Liver (tissue), 9 donors: Measurements from ENCODE around the gene DRG2. TPM values are rescaled to one million over a fixed set of nuclear protein-coding genes. Genes with fewer than 3 reads are reported as not detected.

Source experiments
- DNase-seq: peaks from one replicate; pipeline ENCODE4 v3.0.0-alpha.2; 2017; ENCODE audit warnings: low spot score
- H3K27ac ChIP-seq, 2 donors: one replicate each; pipeline ENCODE4 v1.7.0; 2013; ENCODE audit warnings: inconsistent platforms in 2 of 2, low read length in 2 of 2, control low read depth in 1 of 2, low read depth in 1 of 2, mild to moderate bottlenecking in 1 of 2
- H3K27me3 ChIP-seq, 4 donors: one replicate each; pipeline versions ENCODE4 v1.6.1 to v1.7.0; 2013; ENCODE audit warnings: low read length in 3 of 4, inconsistent platforms in 1 of 4, mild to moderate bottlenecking in 1 of 4, moderate library complexity in 1 of 4; ENCODE audit not compliant: control insufficient read depth in 4 of 4, insufficient read depth in 4 of 4
- H3K36me3 ChIP-seq, 4 donors: one replicate each; pipeline versions ENCODE4 v1.6.1 to v1.7.0; 2013; ENCODE audit warnings: low read length in 3 of 4, mild to moderate bottlenecking in 3 of 4, low read depth in 1 of 4, moderate library complexity in 1 of 4; ENCODE audit not compliant: control insufficient read depth in 4 of 4, insufficient read depth in 3 of 4
- H3K4me1 ChIP-seq, 4 donors: one replicate each; pipeline versions ENCODE4 v1.6.1 to v1.7.0; 2013; ENCODE audit warnings: low read length in 3 of 4, mild to moderate bottlenecking in 3 of 4, moderate library complexity in 1 of 4; ENCODE audit not compliant: control insufficient read depth in 4 of 4, insufficient read depth in 4 of 4
- H3K4me3 ChIP-seq, 3 donors: one replicate each; pipeline versions ENCODE4 v1.6.1 to v1.7.0; 2013; ENCODE audit warnings: low read length in 3 of 3, control low read depth in 1 of 3, low read depth in 1 of 3, mild to moderate bottlenecking in 1 of 3
- H3K9ac ChIP-seq, 2 donors: one replicate each; pipeline ENCODE4 v1.7.0; 2013; ENCODE audit warnings: low read length in 2 of 2, mild to moderate bottlenecking in 2 of 2, moderate library complexity in 2 of 2, control low read depth in 1 of 2, low read depth in 1 of 2
- H3K9me3 ChIP-seq, 4 donors: one replicate each; pipeline versions ENCODE4 v1.6.1 to v1.7.0; 2013; ENCODE audit warnings: low read length in 3 of 4; ENCODE audit not compliant: control insufficient read depth in 4 of 4
- ATF3 ChIP-seq: IDR thresholded peaks from 2 replicates; pipeline ENCODE4 v1.6.1; 2016; ENCODE audit warnings: antibody characterized with exemption
- CTCF ChIP-seq: fragments of 150-350 bp; IDR thresholded peaks from 2 replicates; pipeline ENCODE4 v1.5.1; 2017; ENCODE audit warnings: improper control_type of control experiment, low read depth, low read length; ENCODE audit not compliant: missing input control
- EGR1 ChIP-seq, 2 donors: IDR thresholded peaks; 2 replicates each; pipeline ENCODE4 v1.6.1; 2016 to 2018; ENCODE audit warnings: antibody characterized with exemption in 2 of 2, low read depth in 2 of 2
- FOXA1 ChIP-seq: IDR thresholded peaks from 2 replicates; pipeline ENCODE4 v1.6.1; 2016; ENCODE audit warnings: antibody characterized with exemption
- FOXA2 ChIP-seq: IDR thresholded peaks from 2 replicates; pipeline ENCODE4 v1.6.1; 2016; ENCODE audit warnings: antibody characterized with exemption
- GABPA ChIP-seq, 2 donors: IDR thresholded peaks in 1 of 2; conservative IDR thresholded peaks in 1 of 2; 2 replicates each; pipeline ENCODE4 v1.6.1; 2016; ENCODE audit warnings: antibody characterized with exemption in 2 of 2, mild to moderate bottlenecking in 1 of 2, moderate library complexity in 1 of 2
- HNF4G ChIP-seq: IDR thresholded peaks from 2 replicates; pipeline ENCODE4 v1.6.1; 2016; ENCODE audit warnings: antibody characterized with exemption
- JUND ChIP-seq, 2 donors: IDR thresholded peaks; 2 replicates each; pipeline ENCODE4 v1.6.1; 2016; ENCODE audit warnings: antibody characterized with exemption in 2 of 2
- MAX ChIP-seq: IDR thresholded peaks from 2 replicates; pipeline ENCODE4 v1.6.1; 2016; ENCODE audit warnings: antibody characterized with exemption
- NR2F2 ChIP-seq: IDR thresholded peaks from 2 replicates; pipeline ENCODE4 v1.6.1; 2016; ENCODE audit warnings: antibody characterized with exemption
- RAD21 ChIP-seq, 2 donors: IDR thresholded peaks; 2 replicates each; pipeline ENCODE4 v1.6.1; 2016; ENCODE audit warnings: antibody characterized with exemption in 2 of 2, mild to moderate bottlenecking in 2 of 2
- RXRA ChIP-seq, 2 donors: IDR thresholded peaks; 2 replicates each; pipeline ENCODE4 v1.6.1; 2017 to 2018; ENCODE audit warnings: antibody characterized with exemption in 2 of 2, mild to moderate bottlenecking in 1 of 2
- SP1 ChIP-seq: IDR thresholded peaks from 2 replicates; pipeline ENCODE4 v1.6.1; 2018; ENCODE audit warnings: antibody characterized with exemption, mild to moderate bottlenecking
- TAF1 ChIP-seq: conservative IDR thresholded peaks from 2 replicates; pipeline ENCODE4 v1.6.1; 2016; ENCODE audit warnings: antibody characterized with exemption, mild to moderate bottlenecking
- YY1 ChIP-seq: IDR thresholded peaks from 2 replicates; pipeline ENCODE4 v1.6.1; 2016; ENCODE audit warnings: antibody characterized with exemption, mild to moderate bottlenecking
- ZBTB33 ChIP-seq: IDR thresholded peaks from 2 replicates; pipeline ENCODE4 v1.6.1; 2016; ENCODE audit warnings: antibody characterized with exemption
- WGBS: extraction: QIAGEN DNeasy Blood & Tissue Kit; methylation state at CpG from one replicate; pipeline ENCODE4 v1.1.7; 2013; 5-methylcytosine and 5-hydroxymethylcytosine counted together
- polyA plus RNA-seq, 2 donors: library from polyadenylated mRNA; stranded (reverse) in 1 of 2; unstranded in 1 of 2; fragments of 200-250 nt in 1 of 2; fragments of >200 nt in 1 of 2; fragmentation: Nextera tagmentation in 1 of 2; extraction: Ambion mirVana in 1 of 2; gene quantifications; one replicate each; pipeline versions ENCODE4 v1.2.1 to v1.2.3, GENCODE V29; 2013 to 2015
- total RNA-seq, 2 donors: library from RNA; depleted of rRNA; stranded (reverse); fragments of >200 nt; gene quantifications; one replicate each; pipeline ENCODE4 v1.2.3, GENCODE V29; 2014
- donor health status: healthy.
- donor health status: healthy.
- donor health status: healthy.
- donor health status: healthy.
- donor health status: healthy.

The DRG2 gene
- total and polyA plus RNA-seq, 4 donors, result 10.9 to 24.9 (median 18.6) TPM

- H3K27me3 ChIP-seq, result no peaks in the 10 kb centered on the region
- peaks cover 5 to 48% (median 23%) of the 10 kb centered on the region in 4 donors for H3K36me3 ChIP-seq
- no peaks in the 10 kb centered on the region for H3K4me1 ChIP-seq
- no peak for DNase-seq
- TF ChIP-seq GABPA (IDR thresholded peaks at IDR 0.05 in 1 of 2, conservative IDR thresholded peaks at IDR 0.05 in 1 of 2) (no peak), RAD21 (IDR thresholded peaks at IDR 0.05) (no peak), SP1 (no peak)
- H3K27ac ChIP-seq, result no peak overlapping the region
- no peak overlapping the region for H3K4me3 ChIP-seq
- no peaks in the 10 kb centered on the region for H3K9me3 ChIP-seq
- 84% methylated on average over 2 of the region's 2 CpGs for WGBS
- no peak overlapping the region for H3K9ac ChIP-seq
These were observed 23.7 kb upstream of the DRG2 start for GRCh38 chr17:18064053-18064452.

- H3K27ac ChIP-seq, result no peak overlapping the region
- no peak overlapping the region for H3K9ac ChIP-seq
- DNase-seq, result no peak
- no peak overlapping the region for H3K4me3 ChIP-seq
- H3K36me3 ChIP-seq, result peaks cover 4 to 44% (median 20%) of the 10 kb centered on the region in 4 donors
- H3K27me3 ChIP-seq, result no peaks in the 10 kb centered on the region
- H3K9me3 ChIP-seq, result no peaks in the 10 kb centered on the region
- H3K4me1 ChIP-seq, result no peaks in the 10 kb centered on the region
- 96% methylated on average over 11 of the region's 11 CpGs for WGBS
- TF ChIP-seq GABPA (IDR thresholded peaks at IDR 0.05 in 1 of 2, conservative IDR thresholded peaks at IDR 0.05 in 1 of 2) (no peak), MAX (no peak), FOXA1 (no peak), FOXA2 (no peak), SP1 (no peak), CTCF (no peak), NR2F2 (no peak), JUND (IDR thresholded peaks at IDR 0.05) (no peak), RAD21 (IDR thresholded peaks at IDR 0.05) (no peak), YY1 (no peak), ATF3 (no peak), EGR1 (IDR thresholded peaks at IDR 0.05; ENCODE audit: low read depth in 2 of 2) (no peak), TAF1 (no peak), HNF4G (no peak)
These were observed 22.2 kb upstream of the DRG2 start for GRCh38 chr17:18065546-18065945.

- H3K27ac ChIP-seq, result no peak overlapping the region
These were observed 20.9 kb upstream of the DRG2 start for GRCh38 chr17:18066866-18067265.

More at GRCh38 chr17:18066866-18067265, 20.9 kb upstream of the DRG2 start:
- H3K4me1 ChIP-seq, result no peaks in the 10 kb centered on the region
- H3K4me3 ChIP-seq, result no peak overlapping the region
- no peak for DNase-seq
- no peaks in the 10 kb centered on the region for H3K27me3 ChIP-seq
- H3K9me3 ChIP-seq, result no peaks in the 10 kb centered on the region
- no peak overlapping the region for H3K9ac ChIP-seq
- no peak for TF ChIP-seq ATF3
- no peak for TF ChIP-seq FOXA1
- no peak for TF ChIP-seq CTCF
- no peak for TF ChIP-seq RAD21 (IDR thresholded peaks at IDR 0.05)
- TF ChIP-seq YY1, result no peak
- TF ChIP-seq ZBTB33, result no peak
- no peak for TF ChIP-seq FOXA2
- no peak for TF ChIP-seq EGR1 (IDR thresholded peaks at IDR 0.05; ENCODE audit: low read depth in 2 of 2)
- TF ChIP-seq RXRA (IDR thresholded peaks at IDR 0.05), result no peak
- no peak for TF ChIP-seq NR2F2
- TF ChIP-seq HNF4G, result no peak
- TF ChIP-seq TAF1, result no peak
- no peak for TF ChIP-seq JUND (IDR thresholded peaks at IDR 0.05)
- no peak for TF ChIP-seq GABPA (IDR thresholded peaks at IDR 0.05 in 1 of 2, conservative IDR thresholded peaks at IDR 0.05 in 1 of 2)
- no peak for TF ChIP-seq SP1
- H3K36me3 ChIP-seq, result peaks cover 4 to 35% (median 14%) of the 10 kb centered on the region in 4 donors
- WGBS, result 99% methylated on average over 4 of the region's 4 CpGs
